Activated CD4-positive, alpha-beta T cell treated with anti-CD3 and anti-CD28 coated beads, Interleukin-2, amount 50 U/mL, for 4 hours (primary cell): ENCODE results near the gene RBMS1.
A peak's percentile ranks its signal among the peaks of the same experiment; 100 is the strongest.

Source experiments
- DNase-seq, 2 experiments: peaks; one replicate each; pipeline ENCODE4 v3.0.0-alpha.2; 2020

Gene RBMS1

DNA sequence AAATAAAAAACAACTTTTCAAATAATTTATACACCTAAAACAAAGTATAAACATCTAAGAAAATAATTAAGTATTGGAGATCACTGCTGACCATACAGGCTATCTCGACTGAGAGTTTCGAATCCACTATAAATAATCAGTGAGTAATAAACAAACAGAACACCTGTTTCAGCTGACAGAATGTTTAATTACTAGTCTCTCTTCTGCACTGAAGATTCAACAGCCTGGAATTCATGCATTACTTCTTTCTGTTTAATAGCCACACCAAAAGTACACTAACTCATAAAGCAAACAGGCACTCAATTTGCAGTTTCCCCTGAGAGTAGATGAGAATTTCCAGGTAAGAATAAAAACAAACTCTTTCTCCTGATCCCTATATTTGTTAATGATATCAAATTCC lies 138.5 kb downstream of the RBMS1 start:
- no peak for DNase-seq

DNA sequence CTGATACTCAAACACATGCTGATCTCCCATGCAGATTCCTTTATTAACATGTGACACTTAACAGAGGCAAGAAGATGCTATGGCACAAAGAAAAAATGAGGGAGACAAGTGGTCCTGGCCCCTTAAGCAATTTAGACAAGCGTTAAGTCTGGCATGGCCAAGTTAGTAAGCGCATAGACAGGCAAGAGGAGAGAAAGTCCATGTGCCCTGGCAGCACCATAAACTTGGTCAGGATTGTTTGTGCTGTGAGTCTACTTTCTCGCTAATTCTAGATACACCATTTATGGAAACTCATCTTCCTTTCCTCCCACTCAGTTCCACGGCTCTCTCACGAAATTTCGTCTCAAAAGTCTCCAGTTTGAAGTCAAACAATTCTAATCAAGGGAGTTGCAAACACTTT lies 138.9 kb downstream of the RBMS1 start:
- DNase-seq: no peak

DNA sequence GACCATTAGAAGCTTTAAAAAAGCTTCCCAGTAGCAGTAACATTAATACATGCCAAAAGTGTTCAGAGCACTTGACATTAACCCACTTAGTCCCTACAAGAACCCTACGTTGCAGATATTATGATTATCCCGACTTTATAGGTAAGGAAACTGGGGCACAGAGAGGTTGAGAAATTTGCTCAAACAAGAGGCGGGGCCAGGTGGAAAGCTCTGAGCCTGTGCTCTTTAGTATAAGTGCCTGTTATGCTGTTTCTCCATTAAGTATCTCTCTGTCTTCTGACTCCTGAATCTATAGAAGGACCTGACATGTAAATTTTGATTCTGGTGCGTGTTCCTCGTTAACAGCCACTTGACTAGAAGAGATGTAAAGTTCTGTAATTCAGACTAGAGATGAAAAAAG lies 139.8 kb downstream of the RBMS1 start:
- DNase-seq: no peak

DNA sequence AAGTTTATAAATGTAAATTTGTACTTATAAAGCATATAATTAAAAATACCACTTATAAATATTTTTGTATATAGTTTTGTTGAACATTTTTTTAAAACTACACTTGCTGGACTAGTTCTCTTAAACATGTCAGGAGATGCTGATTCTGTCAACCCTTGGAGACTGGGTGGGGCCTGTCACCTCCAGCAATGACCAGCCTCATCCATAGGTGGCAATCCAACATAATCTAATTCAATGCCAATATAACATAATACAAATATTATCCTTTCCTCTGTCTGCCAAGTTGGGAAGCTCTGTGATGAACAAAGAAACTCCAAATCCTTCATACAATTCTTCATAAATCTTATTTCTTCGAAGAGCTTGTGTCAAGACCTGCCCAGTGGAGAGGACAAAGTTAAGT lies 140.4 kb downstream of the RBMS1 start:
- DNase-seq: peak in 1 of 2 experiments; percentile 12

DNA sequence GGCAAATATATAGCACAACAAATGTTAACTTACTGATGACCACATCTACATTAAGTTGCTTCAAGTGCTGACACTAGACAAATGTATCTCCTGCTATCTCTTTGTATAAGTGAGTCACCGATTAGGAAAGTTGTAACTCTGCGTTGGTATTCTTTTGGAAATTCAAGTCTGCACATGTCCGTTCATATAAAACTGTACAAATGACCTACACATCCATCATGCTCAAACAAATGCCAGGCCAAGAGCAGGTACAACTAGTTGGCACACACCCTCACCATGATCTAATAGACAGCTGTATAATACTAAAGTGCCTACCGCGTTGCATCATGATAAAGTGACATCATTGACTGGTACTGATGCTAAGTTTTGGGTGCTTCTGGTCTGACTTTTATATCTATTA lies 141.1 kb downstream of the RBMS1 start:
- no peak for DNase-seq

DNA sequence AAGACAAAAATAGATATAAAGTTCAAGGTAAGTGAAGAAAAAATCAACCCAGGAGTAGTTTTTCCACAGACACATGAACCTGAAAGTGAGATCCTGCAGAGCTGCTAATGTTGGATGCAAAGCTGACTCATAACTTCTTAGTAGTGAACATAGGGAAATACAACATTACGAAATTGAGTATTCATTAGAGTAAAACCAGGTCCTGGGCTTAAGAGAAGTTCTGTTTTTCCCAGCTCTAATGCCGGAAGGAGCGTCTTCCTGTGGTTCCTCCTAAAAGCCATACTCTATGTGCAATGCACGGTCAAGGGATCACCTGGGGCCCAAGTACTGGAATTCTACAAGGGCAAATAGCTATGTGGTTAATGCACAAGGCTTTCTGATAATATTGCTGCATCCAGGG lies 141.7 kb downstream of the RBMS1 start:
- DNase-seq: no peak

DNA sequence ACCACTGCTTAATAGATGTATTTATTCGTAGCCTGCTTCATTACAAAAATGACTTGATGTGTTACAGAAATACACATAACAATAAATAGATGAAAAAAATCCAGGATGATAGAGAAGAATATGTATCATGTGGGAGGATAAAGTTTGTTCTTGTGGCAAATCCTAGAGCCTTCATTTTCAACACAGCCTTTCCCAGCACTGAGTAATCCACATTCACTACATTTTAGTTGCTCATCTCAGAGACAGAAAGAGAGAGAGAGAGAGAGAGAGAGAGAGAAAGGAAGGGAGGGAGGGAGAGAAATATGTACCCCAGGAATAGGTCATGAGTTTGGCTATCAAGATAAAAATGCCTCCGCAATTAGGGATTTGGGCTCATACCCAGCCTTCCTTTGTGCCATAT lies 144.3 kb downstream of the RBMS1 start:
- DNase-seq: no peak

DNA sequence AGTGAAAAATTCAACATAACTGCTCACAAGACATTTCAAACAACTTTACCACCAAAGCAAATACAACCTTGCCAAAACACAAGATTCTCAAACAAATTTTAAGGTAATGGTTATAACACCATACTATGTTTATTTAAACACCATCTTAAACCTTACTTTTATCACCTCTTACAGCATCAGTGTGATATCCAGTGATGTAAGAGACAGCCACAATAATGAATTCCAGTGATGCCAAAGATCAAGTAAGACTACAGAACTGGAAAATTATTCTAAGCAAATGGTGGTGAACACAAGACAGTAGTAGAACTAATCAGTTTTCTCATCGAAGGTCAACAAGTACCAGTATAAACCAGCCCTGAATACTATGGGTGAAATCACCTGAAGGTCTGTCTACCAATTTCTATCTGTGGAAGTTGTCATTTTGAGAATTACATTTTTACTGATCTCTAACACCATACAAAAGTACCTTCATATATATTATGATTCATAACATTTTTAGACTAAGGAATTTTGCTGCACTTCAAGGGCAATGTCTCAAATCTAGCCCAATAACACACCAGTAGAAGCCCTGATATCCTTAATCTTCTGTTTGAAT lies 146.2 kb downstream of the RBMS1 start:
- DNase-seq: no peak

DNA sequence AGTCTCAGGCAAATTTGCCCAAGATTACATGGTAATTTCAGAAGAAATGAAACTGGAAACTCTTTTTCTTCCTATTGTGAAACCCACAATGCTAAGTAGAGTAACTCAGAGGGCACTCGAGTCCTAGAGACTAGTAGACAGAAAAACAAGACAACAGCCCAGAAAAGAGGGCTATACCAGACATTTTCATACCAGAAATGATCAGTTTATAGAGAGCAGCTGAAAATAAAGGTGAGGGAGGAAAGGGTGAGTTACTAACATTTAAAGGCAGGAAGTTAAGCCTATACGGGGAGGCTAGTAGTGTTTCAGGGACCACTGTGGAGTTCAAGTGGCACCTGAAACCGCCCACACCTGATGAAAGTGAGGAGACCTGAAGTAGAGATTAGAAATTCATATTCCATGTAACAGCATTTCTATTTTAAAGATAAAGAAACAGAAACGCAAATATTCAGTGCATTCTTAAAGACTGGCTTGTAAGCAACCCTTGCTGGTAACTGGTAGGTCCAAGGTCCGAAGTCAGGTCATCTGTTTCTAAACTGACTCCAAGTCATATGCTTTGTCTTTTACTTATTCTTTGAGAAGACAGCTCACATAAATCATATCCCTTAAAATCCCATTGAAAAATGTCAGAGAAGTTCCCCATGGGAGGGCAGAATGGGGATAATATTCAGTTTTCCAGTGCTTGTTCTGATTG lies 148.4 kb downstream of the RBMS1 start:
- no peak for DNase-seq

DNA sequence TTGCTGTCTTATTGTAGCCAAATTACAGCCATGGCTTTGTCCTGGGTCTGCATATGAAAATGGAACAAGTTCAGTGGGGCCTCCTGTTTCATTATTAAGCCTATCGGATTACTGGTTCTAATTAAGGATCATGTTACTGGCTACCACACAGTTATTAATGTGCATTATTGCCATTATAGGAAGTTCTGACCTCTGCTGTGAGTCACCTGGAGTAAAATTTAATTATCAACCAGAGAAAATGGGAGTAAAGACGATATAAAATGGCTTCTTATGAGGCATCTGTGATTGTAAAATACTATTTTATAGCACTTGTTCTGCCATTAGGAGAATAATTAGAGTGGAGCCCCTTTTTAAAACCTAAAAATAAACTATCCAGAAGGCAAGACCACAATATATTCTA lies 150.2 kb downstream of the RBMS1 start:
- no peak for DNase-seq

DNA sequence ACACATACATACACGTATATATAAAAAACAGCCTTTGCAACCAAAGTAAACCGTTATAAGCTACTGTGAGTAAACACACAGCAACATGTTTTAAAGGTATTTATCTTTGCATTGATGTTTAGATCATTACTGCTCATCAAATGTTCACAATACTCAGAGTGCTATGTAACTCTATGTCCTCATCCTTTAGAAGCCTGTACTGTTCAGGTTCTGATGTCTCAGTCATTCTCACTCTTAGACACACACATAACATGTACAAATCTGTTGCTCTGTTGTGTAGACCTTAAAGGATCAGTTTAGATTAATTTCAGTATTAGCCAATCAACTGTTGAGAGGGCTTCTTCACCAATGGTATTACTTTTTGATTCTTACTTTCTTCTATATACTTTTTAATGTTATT lies 153.9 kb downstream of the RBMS1 start:
- no peak for DNase-seq

DNA sequence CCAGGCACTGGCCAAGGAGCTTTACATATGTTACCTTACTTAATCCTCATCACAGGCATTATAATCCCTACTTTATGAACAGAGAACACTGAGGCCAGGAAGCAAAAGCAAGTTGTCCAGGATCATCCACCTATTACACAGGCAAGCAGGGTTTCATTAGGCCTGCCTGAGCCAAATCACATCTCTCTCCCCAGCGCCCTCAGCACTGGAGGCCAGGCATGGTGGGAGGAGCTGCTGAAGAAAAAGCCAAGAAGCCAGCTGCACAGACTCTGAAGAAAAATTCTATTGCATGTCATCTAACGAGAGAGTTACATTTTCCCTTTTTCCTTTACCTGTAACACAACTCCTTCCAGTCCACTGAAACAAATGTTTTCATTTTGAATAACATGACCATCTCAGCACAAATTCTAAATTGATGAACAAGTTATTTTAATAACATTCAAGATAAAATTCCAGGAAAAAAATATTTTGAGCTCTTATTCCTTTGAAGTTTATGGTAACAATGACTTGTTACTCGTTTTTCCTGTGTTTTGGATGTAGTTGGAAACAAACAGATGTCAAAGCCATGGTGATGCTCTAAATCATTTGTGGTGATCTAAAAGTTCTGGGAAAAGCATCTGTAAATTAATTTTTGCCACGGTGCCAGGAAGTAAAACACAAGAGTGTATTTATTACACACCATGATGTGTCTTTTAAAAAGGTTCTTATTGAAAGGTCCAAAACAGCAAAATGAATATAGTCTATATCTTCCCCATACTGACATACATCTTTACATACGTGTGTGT lies 154.5 kb downstream of the RBMS1 start:
- no peak for DNase-seq

DNA sequence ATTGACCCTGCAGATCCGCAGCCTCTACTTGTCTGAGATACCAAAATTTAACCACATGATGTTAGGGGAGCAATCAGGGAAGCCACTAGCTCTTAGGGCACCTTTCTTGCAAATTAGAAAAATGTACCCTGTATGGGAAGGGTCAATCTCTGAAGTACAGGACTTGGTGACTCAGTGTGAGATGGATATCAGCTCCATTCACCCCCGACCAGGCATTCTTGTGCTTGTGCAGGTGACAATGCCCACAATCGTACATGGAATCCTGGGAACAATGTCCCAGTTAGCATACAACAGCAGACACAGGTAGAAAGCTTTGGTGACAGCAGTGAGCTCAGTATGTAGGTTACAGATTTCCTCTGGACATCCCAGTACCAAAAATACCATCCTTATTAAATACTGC lies 155.9 kb downstream of the RBMS1 start:
- no peak for DNase-seq

DNA sequence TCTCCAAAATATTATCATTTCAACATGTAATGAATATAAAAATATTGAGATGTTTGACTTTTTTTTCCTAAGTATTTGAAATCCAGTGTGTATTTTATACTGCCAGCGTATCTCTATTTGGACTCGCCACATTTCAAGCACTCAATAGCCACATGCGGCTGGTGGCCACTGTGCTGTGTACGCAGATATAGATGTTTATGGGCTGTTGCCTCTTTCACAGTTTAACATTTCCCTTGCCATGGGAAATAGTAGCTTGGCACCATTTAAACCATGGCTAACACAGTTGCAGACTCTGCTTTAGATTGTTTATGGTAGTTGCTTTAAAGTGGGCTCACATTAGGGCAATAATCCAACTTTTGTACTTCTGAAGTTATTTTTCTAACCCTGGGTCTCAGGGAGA lies 157.0 kb downstream of the RBMS1 start:
- DNase-seq: no peak

DNA sequence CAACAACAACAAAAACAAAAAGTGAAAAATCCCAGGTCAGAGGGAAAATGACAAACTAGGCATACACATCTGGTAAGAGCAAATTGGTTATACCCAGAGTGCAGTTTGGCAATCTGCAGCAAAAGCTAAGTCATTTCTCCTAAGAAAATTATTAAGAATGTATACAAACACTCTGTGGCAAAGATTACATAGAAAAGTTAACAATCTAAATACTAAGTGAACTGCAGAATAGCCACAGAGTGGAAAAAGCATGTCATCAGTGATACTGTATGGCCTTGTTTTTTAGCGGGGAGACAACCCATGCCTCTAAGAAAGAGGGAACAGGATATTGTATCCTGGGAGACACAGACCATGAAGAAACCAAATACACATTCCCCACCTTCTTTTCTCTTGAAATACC lies 157.5 kb downstream of the RBMS1 start:
- no peak for DNase-seq

DNA sequence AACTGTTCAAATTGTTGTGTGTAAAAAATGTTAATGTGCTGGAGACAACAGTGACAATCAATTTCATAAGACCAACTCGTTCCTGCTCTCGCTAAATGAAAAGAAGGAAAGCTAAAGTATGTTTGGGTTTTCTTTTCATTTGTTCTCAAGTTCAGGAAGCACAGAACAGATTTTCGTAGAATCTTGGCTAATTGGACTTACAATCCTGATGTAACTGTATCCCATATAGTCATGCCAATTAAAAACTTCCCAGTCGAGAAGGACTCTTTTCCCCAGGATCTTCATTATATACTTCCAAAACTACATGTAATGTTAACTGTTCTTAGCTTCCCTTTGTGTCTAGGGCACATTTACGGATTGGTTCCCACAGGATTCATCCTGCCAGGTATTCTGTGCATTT lies 158.2 kb downstream of the RBMS1 start:
- no peak for DNase-seq

DNA sequence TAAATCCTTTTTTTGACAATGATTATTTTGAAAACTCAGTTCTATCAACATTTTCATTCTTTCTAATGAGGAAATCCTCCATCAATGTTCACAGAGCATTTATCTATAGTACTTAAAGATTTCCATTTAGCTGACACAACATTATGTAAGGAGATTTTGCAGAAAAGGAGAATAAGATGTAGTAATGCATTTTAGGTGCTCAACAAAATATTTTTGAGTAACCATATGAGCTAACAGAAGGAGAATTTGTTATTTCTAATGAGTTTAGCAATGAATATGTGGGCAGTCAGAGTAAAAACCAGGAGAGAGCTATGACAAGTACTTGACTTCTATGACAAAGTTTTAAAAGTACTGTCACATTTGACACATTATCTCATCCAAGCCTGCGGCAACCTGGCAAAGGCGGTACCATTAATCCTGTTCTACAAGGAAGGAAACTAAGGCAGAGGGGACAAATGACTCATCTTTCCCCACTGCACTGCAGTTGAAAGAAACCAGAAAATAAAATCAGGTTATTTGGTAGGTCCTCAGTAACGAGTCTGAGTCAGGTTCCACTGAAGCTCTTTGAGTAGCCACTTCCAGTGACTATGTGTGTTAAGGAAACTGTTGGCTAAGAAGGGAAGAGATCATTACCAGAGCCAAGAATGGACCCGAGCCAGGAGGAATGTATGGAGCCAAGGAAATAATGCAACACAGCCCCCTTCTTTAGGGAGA lies 159.4 kb downstream of the RBMS1 start:
- DNase-seq: peak; percentile 24 to 31

DNA sequence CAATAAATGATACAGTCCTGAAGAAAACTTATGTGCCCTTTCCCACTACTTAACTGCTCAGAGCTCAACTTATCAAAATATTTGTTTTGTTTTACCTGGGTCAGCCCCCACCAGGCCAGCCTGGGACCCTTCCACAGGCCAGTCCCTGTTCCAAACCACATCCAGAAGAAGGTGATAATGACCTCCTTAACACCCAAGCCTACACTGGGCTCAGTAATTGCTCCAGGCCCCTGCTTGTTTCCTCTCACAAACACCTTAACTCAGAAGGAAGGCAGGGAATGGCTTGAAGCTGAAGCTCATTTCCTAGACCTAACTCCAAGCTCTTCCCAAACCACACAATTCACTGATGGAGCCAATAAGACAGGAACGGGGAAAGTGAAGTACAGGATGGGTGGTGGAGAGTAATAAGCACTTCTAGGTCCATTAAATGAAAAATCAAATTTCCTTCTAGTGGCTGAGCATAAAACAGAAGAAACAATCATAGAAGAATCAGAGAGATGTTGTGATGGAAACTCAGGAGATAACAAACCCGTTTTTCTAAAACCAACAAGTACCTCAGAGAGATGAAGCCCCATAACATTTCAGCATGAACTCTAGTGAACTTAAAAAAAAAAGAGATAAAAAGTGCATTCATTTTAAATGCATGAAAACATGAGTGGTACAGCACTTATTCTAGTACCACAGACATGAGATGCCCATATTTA lies 160.1 kb downstream of the RBMS1 start:
- no peak for DNase-seq

DNA sequence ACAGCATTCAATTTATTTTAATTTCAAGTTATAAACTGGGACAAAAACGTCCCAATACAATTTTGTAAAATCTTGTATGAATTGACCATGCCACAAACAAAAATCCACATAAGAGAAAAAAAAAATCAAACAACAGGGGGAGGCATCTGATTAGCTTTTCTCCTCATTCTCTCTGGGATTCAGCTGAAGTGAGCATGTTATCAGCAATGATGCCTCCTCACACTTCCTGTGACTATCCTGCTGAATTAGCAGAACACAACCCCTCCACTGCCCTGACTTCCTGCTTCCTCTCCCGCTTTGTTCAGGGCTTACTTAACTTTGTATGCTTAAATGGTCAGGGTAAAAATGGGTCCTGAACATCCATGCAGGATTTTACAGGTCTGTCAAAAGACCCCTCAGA lies 161.3 kb downstream of the RBMS1 start:
- DNase-seq: no peak

DNA sequence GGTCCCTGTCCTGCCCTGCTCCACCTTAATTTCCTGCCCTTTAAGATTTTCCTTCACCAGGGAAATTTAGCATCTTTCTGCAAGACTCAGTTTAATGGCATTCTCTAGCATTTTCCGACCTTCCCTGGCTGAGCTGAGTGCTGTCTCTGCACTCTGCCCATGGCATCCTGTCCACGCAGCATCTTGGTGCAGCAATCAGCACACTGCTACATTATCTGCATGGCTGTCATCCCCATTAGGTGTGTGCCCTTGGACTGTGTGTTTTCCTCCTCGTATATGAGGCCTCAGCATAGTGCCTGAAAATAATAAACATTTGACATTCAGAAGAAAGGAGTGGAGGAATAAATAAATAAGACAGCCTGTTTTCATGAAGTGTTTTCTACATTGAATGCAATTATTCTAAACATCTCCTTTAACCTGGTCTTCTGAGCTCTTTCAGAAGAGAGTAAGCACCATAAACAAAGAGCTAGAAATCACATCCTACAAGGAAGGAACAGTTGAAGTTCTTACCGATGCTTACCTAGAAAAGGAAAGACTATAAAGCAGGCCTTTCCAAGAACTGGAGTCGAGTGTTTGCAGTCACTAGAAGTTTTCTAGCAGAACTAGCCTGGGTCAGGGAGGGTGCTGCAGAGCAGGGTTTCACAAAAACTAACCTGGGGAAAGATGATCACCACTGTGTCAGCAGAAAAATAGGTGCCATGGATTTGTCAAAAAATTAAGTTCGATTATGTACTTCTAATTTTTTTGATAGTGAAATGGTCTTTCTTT lies 162.2 kb downstream of the RBMS1 start:
- no peak for DNase-seq

DNA sequence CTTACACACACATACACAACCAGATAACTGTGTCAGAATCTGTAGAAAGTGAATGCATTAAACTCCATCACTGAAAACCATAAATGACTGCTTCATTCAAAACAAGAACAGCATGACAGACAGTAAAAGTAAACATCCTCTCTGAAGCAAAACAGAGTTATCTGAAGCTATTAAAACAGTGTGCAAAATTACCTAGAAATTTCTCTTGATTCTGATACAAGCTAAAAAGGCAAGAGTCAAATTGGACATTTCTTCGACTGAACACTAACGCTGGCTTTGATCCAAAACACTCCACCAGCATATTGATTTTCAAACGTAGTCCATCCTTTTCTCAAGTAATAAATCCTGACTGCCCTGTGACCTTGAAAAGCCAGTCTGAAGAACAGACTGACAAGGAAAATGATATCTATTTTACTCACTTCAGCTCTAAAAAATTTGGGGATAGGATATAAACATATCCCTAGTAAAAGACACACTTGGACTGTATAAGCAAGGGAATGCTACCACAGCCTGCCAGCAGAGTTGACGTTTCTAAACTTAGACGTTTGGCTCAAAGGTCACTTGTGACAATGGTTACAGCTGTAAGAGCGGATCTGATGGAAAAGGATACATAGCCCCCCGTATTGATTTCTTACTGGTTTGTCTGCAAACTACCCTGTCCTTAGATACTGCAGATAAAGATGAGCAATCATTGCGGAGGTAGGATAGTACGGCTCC lies 164.6 kb downstream of the RBMS1 start:
- no peak for DNase-seq

DNA sequence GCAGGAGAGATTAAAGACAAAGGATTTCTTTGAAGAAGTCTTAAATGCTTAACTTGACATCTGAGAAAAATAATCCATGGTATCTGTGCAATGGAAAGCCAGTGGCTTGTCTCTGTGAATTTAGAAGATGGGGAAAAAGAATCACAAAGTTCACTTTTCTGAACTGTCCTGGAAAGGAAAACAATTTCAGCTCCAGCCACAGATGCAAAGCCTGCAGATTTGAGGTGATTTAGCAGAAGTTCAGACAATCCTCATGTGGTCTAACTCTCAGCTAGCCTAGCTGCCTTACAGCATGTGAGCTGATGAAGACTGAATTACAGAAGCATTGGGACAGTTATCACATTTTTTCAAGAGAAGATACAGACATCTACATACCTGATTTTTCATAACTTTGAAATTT lies 166.8 kb downstream of the RBMS1 start:
- no peak for DNase-seq
